C4-2B (cell line): ENCODE data around the gene PPFIA3.
"Not testable (repeated sequence)": the region's sequence is repeated elsewhere in the genome, so short reads cannot be mapped to it uniquely, and the experiment has no call there.

Experiments
- H3K27ac ChIP-seq: fragments of 450-650 bp; 2 replicates; pipeline ENCODE4 v1.5.1; 2017
- ZFX ChIP-seq: fragments of 450-650 bp; IDR thresholded peaks from 2 replicates; pipeline ENCODE4 v1.6.1; 2017
- TF ChIP-seq, protein P1 (sequence below): fragments of 450-650 bp; conservative IDR thresholded peaks from 2 replicates; pipeline ENCODE4 v1.5.1; 2017; ENCODE audit warnings: mild to moderate bottlenecking

The PPFIA3 gene

DNA sequence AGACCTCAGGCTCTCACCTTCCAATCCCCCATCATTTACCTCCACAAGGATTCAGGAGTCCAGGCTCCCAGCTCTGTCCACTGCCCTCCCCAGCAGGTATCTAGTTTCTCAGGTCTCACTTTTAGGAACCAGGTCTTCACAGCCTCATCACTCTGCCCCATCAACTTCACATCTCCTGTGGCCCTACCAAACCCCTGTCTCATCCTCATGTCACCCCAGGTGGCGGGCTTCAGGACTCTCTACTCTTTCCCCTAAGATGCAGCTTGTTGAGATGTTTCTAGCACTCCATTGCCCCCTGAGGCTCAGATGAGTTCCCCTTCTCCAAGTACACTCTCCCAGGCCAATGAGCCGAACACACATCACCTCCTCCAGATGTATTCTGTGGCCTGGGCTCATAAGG, 1.5 kb downstream of the PPFIA3 start:
- no peak overlapping the region for H3K27ac ChIP-seq
- TF ChIP-seq, protein P1, sequence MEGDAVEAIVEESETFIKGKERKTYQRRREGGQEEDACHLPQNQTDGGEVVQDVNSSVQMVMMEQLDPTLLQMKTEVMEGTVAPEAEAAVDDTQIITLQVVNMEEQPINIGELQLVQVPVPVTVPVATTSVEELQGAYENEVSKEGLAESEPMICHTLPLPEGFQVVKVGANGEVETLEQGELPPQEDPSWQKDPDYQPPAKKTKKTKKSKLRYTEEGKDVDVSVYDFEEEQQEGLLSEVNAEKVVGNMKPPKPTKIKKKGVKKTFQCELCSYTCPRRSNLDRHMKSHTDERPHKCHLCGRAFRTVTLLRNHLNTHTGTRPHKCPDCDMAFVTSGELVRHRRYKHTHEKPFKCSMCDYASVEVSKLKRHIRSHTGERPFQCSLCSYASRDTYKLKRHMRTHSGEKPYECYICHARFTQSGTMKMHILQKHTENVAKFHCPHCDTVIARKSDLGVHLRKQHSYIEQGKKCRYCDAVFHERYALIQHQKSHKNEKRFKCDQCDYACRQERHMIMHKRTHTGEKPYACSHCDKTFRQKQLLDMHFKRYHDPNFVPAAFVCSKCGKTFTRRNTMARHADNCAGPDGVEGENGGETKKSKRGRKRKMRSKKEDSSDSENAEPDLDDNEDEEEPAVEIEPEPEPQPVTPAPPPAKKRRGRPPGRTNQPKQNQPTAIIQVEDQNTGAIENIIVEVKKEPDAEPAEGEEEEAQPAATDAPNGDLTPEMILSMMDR: no peak
- TF ChIP-seq ZFX: no peak

DNA sequence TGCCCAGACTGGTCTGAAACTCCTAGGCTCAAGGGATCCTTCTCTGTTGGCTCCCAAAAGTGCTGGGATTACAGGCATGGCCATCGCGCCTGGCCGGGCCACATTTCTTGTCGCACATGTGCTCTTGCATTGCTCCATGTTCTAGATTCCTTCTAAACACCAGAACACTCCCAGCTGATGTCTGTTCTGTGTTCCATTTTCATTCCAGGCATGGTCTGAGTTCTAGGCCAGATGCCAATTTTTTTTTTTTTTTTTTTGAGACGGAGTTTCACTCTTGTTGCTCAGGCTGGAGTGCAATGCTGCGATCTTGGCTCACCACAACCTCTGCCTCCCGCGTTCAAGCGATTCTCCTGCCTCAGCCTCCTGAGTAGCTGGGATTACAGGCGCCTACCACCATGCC, 2.5 kb downstream of the PPFIA3 start:
- not testable (repeated sequence) for H3K27ac ChIP-seq

DNA sequence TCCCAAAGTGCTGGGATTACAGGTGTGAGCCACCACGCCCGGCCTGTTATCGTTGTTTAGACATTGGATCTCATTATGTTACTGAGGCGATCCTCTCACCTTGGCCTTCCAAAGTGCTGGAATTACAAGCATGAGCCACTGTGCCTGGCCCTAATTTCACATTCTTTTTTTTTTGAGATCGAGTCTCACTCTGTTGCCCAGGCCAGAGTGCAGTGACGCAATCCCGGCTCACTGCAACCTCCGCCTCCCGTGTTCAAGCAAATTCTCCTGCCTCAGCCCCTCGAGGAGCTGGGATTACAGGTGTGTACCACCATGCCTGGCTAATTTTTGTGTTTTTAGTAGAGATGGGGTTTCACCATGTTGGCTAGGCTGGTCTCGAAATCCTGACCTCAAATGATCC, 3.9 kb downstream of the PPFIA3 start:
- not testable (repeated sequence) for H3K27ac ChIP-seq

GRCh38 chr19:49125025-49125731, 5.8 kb downstream of the PPFIA3 start:
- TF ChIP-seq ZFX: no peak
- TF ChIP-seq, protein P1: no peak
- peak overlapping the region; percentile 52 for H3K27ac ChIP-seq

GRCh38 chr19:49126575-49126974, 7.2 kb downstream of the PPFIA3 start:
- H3K27ac ChIP-seq: no peak overlapping the region
- no peak for TF ChIP-seq ZFX
- TF ChIP-seq, protein P1: no peak

GRCh38 chr19:49127225-49127624, 7.9 kb downstream of the PPFIA3 start:
- H3K27ac ChIP-seq: peak overlapping the region; percentile 60

- TF ChIP-seq, protein P1: no peak
- TF ChIP-seq ZFX: no peak
- H3K27ac ChIP-seq: peak overlapping the region; percentile 60
These were observed 8.6 kb downstream of the PPFIA3 start for GRCh38 chr19:49127674-49128544.

GRCh38 chr19:49128545-49129237, 9.3 kb downstream of the PPFIA3 start:
- H3K27ac ChIP-seq: peak overlapping the region; percentile 60
- TF ChIP-seq, protein P1: no peak
- TF ChIP-seq ZFX: no peak
